ENCODE results near the gene SPATC1L. TPM values are rescaled to one million over a fixed set of nuclear protein-coding genes. Genes with fewer than 3 reads are reported as not detected.

Gene SPATC1L
- total RNA-seq, 6 donors from 2014 or later: 0.91 to 22.0 (median 7.2) TPM

GRCh38 chr21:46168238-46168637 lies 16.0 kb downstream of the SPATC1L start:
- peak in 1 of 2 donors; percentile 52 for DNase-seq
- no peaks in the 10 kb centered on the region for H3K27me3 ChIP-seq
- H3K4me1 ChIP-seq: no peaks in the 10 kb centered on the region
- TF ChIP-seq POLR2A (IDR thresholded peaks at IDR 0.05) (no peak), EP300 (IDR thresholded peaks at IDR 0.05) (no peak), POLR2AphosphoS5 (IDR thresholded peaks at IDR 0.05) (no peak)
- TF ChIP-seq, protein P1, sequence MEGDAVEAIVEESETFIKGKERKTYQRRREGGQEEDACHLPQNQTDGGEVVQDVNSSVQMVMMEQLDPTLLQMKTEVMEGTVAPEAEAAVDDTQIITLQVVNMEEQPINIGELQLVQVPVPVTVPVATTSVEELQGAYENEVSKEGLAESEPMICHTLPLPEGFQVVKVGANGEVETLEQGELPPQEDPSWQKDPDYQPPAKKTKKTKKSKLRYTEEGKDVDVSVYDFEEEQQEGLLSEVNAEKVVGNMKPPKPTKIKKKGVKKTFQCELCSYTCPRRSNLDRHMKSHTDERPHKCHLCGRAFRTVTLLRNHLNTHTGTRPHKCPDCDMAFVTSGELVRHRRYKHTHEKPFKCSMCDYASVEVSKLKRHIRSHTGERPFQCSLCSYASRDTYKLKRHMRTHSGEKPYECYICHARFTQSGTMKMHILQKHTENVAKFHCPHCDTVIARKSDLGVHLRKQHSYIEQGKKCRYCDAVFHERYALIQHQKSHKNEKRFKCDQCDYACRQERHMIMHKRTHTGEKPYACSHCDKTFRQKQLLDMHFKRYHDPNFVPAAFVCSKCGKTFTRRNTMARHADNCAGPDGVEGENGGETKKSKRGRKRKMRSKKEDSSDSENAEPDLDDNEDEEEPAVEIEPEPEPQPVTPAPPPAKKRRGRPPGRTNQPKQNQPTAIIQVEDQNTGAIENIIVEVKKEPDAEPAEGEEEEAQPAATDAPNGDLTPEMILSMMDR (IDR thresholded peaks at IDR 0.05): no peak
- 80 to 93% methylated on average over 2 to 11 of the region's 14 CpGs for WGBS, 2 donors
- H3K36me3 ChIP-seq: no peaks in the 10 kb centered on the region
- H3K9me3 ChIP-seq: no peaks in the 10 kb centered on the region
- peak in 1 of 2 donors; percentile 78 for ATAC-seq (ENCODE audit: low FRiP score in 2 of 2)
- H3K27ac ChIP-seq: no peak overlapping the region
- H3K4me3 ChIP-seq: no peak overlapping the region

- Histone ChIP-seq H3K27me3 (no peaks in the 10 kb centered on the region), H3K27ac (no peak overlapping the region), H3K4me1 (peaks cover 0 to 7% (median 0%) of the 10 kb centered on the region in 4 donors), H3K36me3 (peaks cover 0 to 7% (median 2%) of the 10 kb centered on the region in 4 donors), H3K4me3 (no peak overlapping the region), H3K9me3 (no peaks in the 10 kb centered on the region)
- DNase-seq: no peak
- no peak for ATAC-seq (ENCODE audit: low FRiP score in 2 of 2)
- TF ChIP-seq POLR2A (IDR thresholded peaks at IDR 0.05) (no peak), EP300 (IDR thresholded peaks at IDR 0.05) (no peak), POLR2AphosphoS5 (IDR thresholded peaks at IDR 0.05) (no peak)
- TF ChIP-seq, protein P1 (IDR thresholded peaks at IDR 0.05): no peak
Measured at GRCh38 chr21:46165098-46165497, 19.2 kb downstream of the SPATC1L start.

- H3K4me3 ChIP-seq: no peak overlapping the region
- ATAC-seq (ENCODE audit: low FRiP score in 2 of 2): no peak
Measured at GRCh38 chr21:46163380-46163779, 20.9 kb downstream of the SPATC1L start.

GRCh38 chr21:46161633-46162592 lies 22.3 kb downstream of the SPATC1L start:
- H3K4me1 ChIP-seq: peaks cover 0 to 7% (median 0%) of the 10 kb centered on the region in 4 donors
- peak in 1 of 2 donors; percentile 32 for ATAC-seq (ENCODE audit: low FRiP score in 2 of 2)
- no peak overlapping the region for H3K4me3 ChIP-seq
- no peak for TF ChIP-seq POLR2AphosphoS5 (IDR thresholded peaks at IDR 0.05)
- no peak for TF ChIP-seq EP300 (IDR thresholded peaks at IDR 0.05)
- no peak for TF ChIP-seq POLR2A (IDR thresholded peaks at IDR 0.05)
- TF ChIP-seq, protein P1 (IDR thresholded peaks at IDR 0.05): no peak
- peak in 1 of 2 donors; percentile 79 for DNase-seq
- 49 to 94% methylated on average over 13 to 72 of the region's 72 CpGs for WGBS, 2 donors
- H3K36me3 ChIP-seq: peaks cover 0 to 7% (median 2%) of the 10 kb centered on the region in 4 donors
- no peak overlapping the region for H3K27ac ChIP-seq
- H3K9me3 ChIP-seq: no peaks in the 10 kb centered on the region
- H3K27me3 ChIP-seq: no peaks in the 10 kb centered on the region

More at GRCh38 chr21:46163380-46163779, 20.9 kb downstream of the SPATC1L start:
- DNase-seq: no peak
- WGBS, 2 donors: 73 to 96% methylated on average over 4 of the region's 4 CpGs
- Histone ChIP-seq H3K36me3 (peaks cover 0 to 7% (median 2%) of the 10 kb centered on the region in 4 donors), H3K27ac (no peak overlapping the region), H3K9me3 (no peaks in the 10 kb centered on the region), H3K27me3 (no peaks in the 10 kb centered on the region), H3K4me1 (peaks cover 0 to 7% (median 0%) of the 10 kb centered on the region in 4 donors)
- TF ChIP-seq, protein P1 (IDR thresholded peaks at IDR 0.05): no peak
- TF ChIP-seq POLR2A (IDR thresholded peaks at IDR 0.05) (no peak), POLR2AphosphoS5 (IDR thresholded peaks at IDR 0.05) (no peak), EP300 (IDR thresholded peaks at IDR 0.05) (no peak)

Measured in upper lobe of left lung (tissue), 6 donors.